ENCODE results near the gene ST7L. TPM values are rescaled to one million over a fixed set of nuclear protein-coding genes. Genes with fewer than 3 reads are reported as not detected.

The ST7L gene
- total RNA-seq, 4 donors from 2014 or later, result 18.2 to 34.1 (median 19.9) TPM

- Histone ChIP-seq H3K9me3 (no peaks in the 10 kb centered on the region), H3K27ac (no peak overlapping the region), H3K36me3 (peaks cover 0 to 60% of the 10 kb centered on the region in 2 donors), H3K27me3 (no peaks in the 10 kb centered on the region), H3K4me3 (no peak overlapping the region), H3K4me1 (peaks cover 0 to 15% (median 0%) of the 10 kb centered on the region in 3 donors)
- 66 to 86% methylated on average over 3 of the region's 3 CpGs for WGBS, 2 donors (ENCODE audit: low coverage in 1 of 2)
- no peak for ATAC-seq
- TF ChIP-seq EP300 (IDR thresholded peaks at IDR 0.05) (no peak), POLR2AphosphoS5 (IDR thresholded peaks at IDR 0.05) (no peak), CTCF (IDR thresholded peaks at IDR 0.05) (no peak), POLR2A (IDR thresholded peaks at IDR 0.05) (no peak)
Observed at GRCh38 chr1:112548547-112548946, 70.4 kb downstream of the ST7L start.

GRCh38 chr1:112546076-112546475 is 72.9 kb downstream of the ST7L start:
- peaks cover 0 to 60% of the 10 kb centered on the region in 2 donors for H3K36me3 ChIP-seq
- no peaks in the 10 kb centered on the region for H3K9me3 ChIP-seq
- TF ChIP-seq POLR2AphosphoS5 (IDR thresholded peaks at IDR 0.05), result no peak
- TF ChIP-seq EP300 (IDR thresholded peaks at IDR 0.05), result no peak
- TF ChIP-seq CTCF (IDR thresholded peaks at IDR 0.05), result no peak
- no peak for TF ChIP-seq POLR2A (IDR thresholded peaks at IDR 0.05)
- 83 to 88% methylated on average over 1 to 2 of the region's 2 CpGs for WGBS, 2 donors (ENCODE audit: low coverage in 1 of 2)
- H3K27ac ChIP-seq, result no peak overlapping the region
- ATAC-seq, result no peak
- H3K4me3 ChIP-seq, result no peak overlapping the region
- peaks cover 0 to 15% (median 0%) of the 10 kb centered on the region in 3 donors for H3K4me1 ChIP-seq
- H3K27me3 ChIP-seq, result no peaks in the 10 kb centered on the region

GRCh38 chr1:112544751-112545150 is 74.2 kb downstream of the ST7L start:
- no peaks in the 10 kb centered on the region for H3K9me3 ChIP-seq
- WGBS, 2 donors (ENCODE audit: low coverage in 1 of 2), result 27 to 43% methylated on average over 3 of the region's 3 CpGs
- no peak for TF ChIP-seq POLR2AphosphoS5 (IDR thresholded peaks at IDR 0.05)
- TF ChIP-seq CTCF (IDR thresholded peaks at IDR 0.05), result no peak
- no peak for TF ChIP-seq POLR2A (IDR thresholded peaks at IDR 0.05)
- TF ChIP-seq EP300 (IDR thresholded peaks at IDR 0.05), result no peak
- no peak overlapping the region for H3K4me3 ChIP-seq
- peak overlapping the region in 2 of 4 donors; percentile 5 to 69 for H3K27ac ChIP-seq
- no peaks in the 10 kb centered on the region for H3K27me3 ChIP-seq
- H3K4me1 ChIP-seq, result peaks cover 0 to 15% (median 0%) of the 10 kb centered on the region in 3 donors
- H3K36me3 ChIP-seq, result peaks cover 0 to 64% of the 10 kb centered on the region in 2 donors
- ATAC-seq, result no peak

- H3K4me1 ChIP-seq, result peaks cover 0 to 15% (median 0%) of the 10 kb centered on the region in 3 donors
- TF ChIP-seq CTCF (IDR thresholded peaks at IDR 0.05), result no peak
- TF ChIP-seq POLR2AphosphoS5 (IDR thresholded peaks at IDR 0.05), result peak; percentile 56
- peak overlapping the region in 3 of 4 donors; percentile 5 to 69 (median 35) for H3K27ac ChIP-seq
- H3K4me3 ChIP-seq, result no peak overlapping the region
- 23 to 29% methylated on average over 1 of the region's 1 CpG for WGBS, 2 donors (ENCODE audit: low coverage in 1 of 2)
- H3K27me3 ChIP-seq, result no peaks in the 10 kb centered on the region
- ATAC-seq, result peak; percentile 70
- H3K36me3 ChIP-seq, result peaks cover 0 to 64% of the 10 kb centered on the region in 2 donors
- no peaks in the 10 kb centered on the region for H3K9me3 ChIP-seq
Observed at GRCh38 chr1:112544011-112544688, 74.8 kb downstream of the ST7L start.
